GM12891 (cell line): ENCODE measurements around the gene UGT1A7.

Experiments used
- POLR2A ChIP-seq: IDR thresholded peaks from 2 replicates; pipeline ENCODE4 v1.6.1; 2011; ENCODE audit warnings: low read depth, low read length, control low read depth
- POLR2AphosphoS5 ChIP-seq: IDR thresholded peaks from 2 replicates; pipeline ENCODE4 v1.6.1; 2011; ENCODE audit warnings: low read depth, low read length, control low read depth
- SPI1 ChIP-seq: IDR thresholded peaks from 2 replicates; pipeline ENCODE4 v1.6.1; 2011; ENCODE audit warnings: low read depth, low read length, control low read depth
- TAF1 ChIP-seq: IDR thresholded peaks from 2 replicates; pipeline ENCODE4 v1.6.1; 2011; ENCODE audit warnings: low read depth, low read length, control low read depth

DNA sequence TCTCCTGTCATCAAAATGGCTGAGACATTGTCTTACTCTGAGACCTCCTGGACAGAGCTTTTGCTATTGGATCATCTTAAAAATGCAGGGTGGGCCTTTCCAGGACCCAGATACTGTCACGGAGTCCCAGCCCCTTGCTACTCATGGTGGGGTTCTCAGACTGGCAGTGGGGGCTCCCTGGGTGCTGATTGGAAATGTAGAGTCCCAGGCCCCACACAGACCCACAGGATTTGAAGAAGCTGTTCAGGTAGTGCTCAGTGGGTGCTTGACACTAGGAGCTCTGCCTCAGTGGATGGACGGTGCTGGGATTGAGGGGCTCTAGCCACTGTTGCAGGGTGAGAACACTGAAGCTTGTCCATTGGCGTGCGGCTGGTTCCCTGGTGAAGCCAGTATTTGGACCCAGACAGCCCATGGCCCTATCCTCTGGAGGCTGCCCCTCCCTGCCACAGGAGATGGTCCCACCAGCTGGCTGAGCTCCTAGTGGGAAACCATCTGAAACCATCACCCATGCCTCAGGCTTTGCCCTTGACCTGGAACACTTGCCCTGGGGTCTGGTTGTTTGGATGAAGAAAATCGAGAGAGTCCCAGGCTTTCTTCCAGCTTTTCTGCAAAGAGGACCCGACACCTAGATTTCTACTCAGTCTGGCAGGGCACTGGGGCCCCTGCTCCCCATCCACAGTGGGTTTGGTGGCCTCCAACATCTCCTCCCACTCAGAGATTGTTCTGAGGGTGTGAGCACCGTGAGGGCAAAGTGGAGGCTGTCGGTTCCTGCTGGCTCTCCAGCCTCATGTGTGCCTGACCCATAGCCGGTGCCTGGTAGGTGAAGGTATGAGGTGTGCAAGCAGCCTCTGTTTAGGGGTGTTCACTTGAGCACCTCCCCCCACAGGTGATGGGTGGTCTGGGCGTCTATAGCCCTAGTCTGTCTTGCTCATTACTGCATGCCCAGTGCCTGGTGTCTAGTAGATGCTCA, 126.5 kb downstream of the UGT1A7 start:
- no peak for TF ChIP-seq POLR2A
- TF ChIP-seq POLR2AphosphoS5, result no peak
- no peak for TF ChIP-seq SPI1
- TF ChIP-seq TAF1, result no peak
